Endothelial cell of umbilical vein (primary cell): ENCODE data around the gene PELI2. TPM values are rescaled to one million over a fixed set of nuclear protein-coding genes. Genes with fewer than 3 reads are reported as not detected.

Experiments
- BruUV-seq: library from RNA; stranded (reverse); fragments of 400-500 nt; replicated peaks from 2 replicates; lab custom pipeline; 2021; lab: Mats Ljungman, UMichigan
- CTCF ChIA-PET: fragments of 300-600, 350-600 bp; sonication (Branson Sonifier 250); formaldehyde crosslinking; loops from one replicate; lab custom pipeline; 2021; ENCODE audit warnings: antibody characterized with exemption, inconsistent platforms; lab: Charles Lee
- POLR2A ChIA-PET: fragments of 300-600, 350-600 bp; sonication (Branson Sonifier 250); formaldehyde crosslinking; loops from one replicate; lab custom pipeline; 2021; ENCODE audit warnings: antibody characterized with exemption, inconsistent platforms; lab: Charles Lee
- DNase-seq: peaks from one replicate; pipeline ENCODE4 v3.0.0-alpha.2; 2011; ENCODE audit warnings: low read depth, low spot score
- FAIRE-seq: peaks from 2 replicates; lab custom pipeline; 2011; peaks lifted over from hg19 to GRCh38; lab: Jason Lieb, UNC
- H2AFZ ChIP-seq: 2 replicates; pipeline ENCODE4 v1.6.0; 2012; ENCODE audit warnings: low read depth, low read length, control low read depth, inconsistent platforms
- H3K27ac ChIP-seq: 2 replicates; pipeline ENCODE4 v1.5.1; 2011; ENCODE audit warnings: low read depth, mild to moderate bottlenecking, control low read depth, low read length, moderate library complexity; ENCODE audit not compliant: insufficient read depth
- H3K27me3 ChIP-seq, 2 experiments: 2 replicates each; pipeline versions ENCODE4 v1.6.0 to v1.6.1; 2011; ENCODE audit warnings: low read length in 2 of 2, mixed read lengths in 1 of 2; ENCODE audit not compliant: control insufficient read depth in 2 of 2, insufficient read depth in 2 of 2
- H3K36me3 ChIP-seq, 2 experiments: 2 replicates in 1 of 2; 3 replicates in 1 of 2; pipeline ENCODE4 v1.5.1; 2011; ENCODE audit warnings: low read length in 2 of 2, mild to moderate bottlenecking in 1 of 2, moderate library complexity in 1 of 2; ENCODE audit not compliant: control insufficient read depth in 2 of 2, insufficient read depth in 2 of 2; ENCODE audit errors: extremely low read depth in 1 of 2
- H3K4me1 ChIP-seq: 3 replicates; pipeline ENCODE4 v1.5.1; 2011; ENCODE audit warnings: mild to moderate bottlenecking, low read length; ENCODE audit not compliant: control insufficient read depth, insufficient read depth; ENCODE audit errors: extremely low read depth
- H3K4me2 ChIP-seq: 2 replicates; pipeline ENCODE4 v1.6.1; 2011; ENCODE audit warnings: low read length, control low read depth, mixed read lengths; ENCODE audit not compliant: insufficient read depth
- H3K4me3 ChIP-seq, 3 experiments: fragments of 200-600 bp in 1 of 3; sonication (generic), shearing (Covaris generic) in 1 of 3; replicated peaks in 1 of 3; 2 replicates each; pipeline ENCODE4 v1.5.1; 2011 to 2016; ENCODE audit warnings: control low read depth in 3 of 3, low read length in 3 of 3, mild to moderate bottlenecking in 2 of 3, inconsistent platforms in 1 of 3, low read depth in 1 of 3, moderate library complexity in 1 of 3; ENCODE audit not compliant: insufficient read depth in 1 of 3
- H3K79me2 ChIP-seq: 2 replicates; pipeline ENCODE4 v1.6.0; 2012; ENCODE audit warnings: low read length, inconsistent platforms; ENCODE audit not compliant: control insufficient read depth, insufficient read depth
- H3K9ac ChIP-seq: replicated peaks from 2 replicates; pipeline ENCODE3; 2011; ENCODE audit warnings: low read length, control low read depth; ENCODE audit not compliant: insufficient read depth; ENCODE audit errors: extremely low read depth
- H3K9me1 ChIP-seq: replicated peaks from 3 replicates; pipeline ENCODE4 v1.6.0; 2011; ENCODE audit warnings: mild to moderate bottlenecking, low read length; ENCODE audit not compliant: control insufficient read depth, insufficient read depth; ENCODE audit errors: extremely low read depth
- H3K9me3 ChIP-seq: replicated peaks from 2 replicates; pipeline ENCODE4 v1.5.1; 2012; ENCODE audit warnings: low read length, inconsistent platforms; ENCODE audit not compliant: control insufficient read depth, insufficient read depth
- H4K20me1 ChIP-seq: replicated peaks from 2 replicates; pipeline ENCODE3; 2011; ENCODE audit warnings: mild to moderate bottlenecking, low read length; ENCODE audit not compliant: control insufficient read depth, insufficient read depth; ENCODE audit errors: extremely low read depth
- EZH2 ChIP-seq: IDR thresholded peaks from 2 replicates; pipeline ENCODE4 v1.6.1; 2012; ENCODE audit warnings: borderline replicate concordance, low read depth, mild to moderate bottlenecking, moderate library complexity, low read length, inconsistent platforms; ENCODE audit not compliant: severe bottlenecking
- FOS ChIP-seq: IDR thresholded peaks from 2 replicates; pipeline ENCODE4 v1.6.1; 2011; ENCODE audit warnings: mild to moderate bottlenecking, low read length, moderate library complexity, borderline replicate concordance; ENCODE audit not compliant: insufficient read depth
- GATA2 ChIP-seq: IDR thresholded peaks from 2 replicates; pipeline ENCODE4 v1.7.0; 2011; ENCODE audit warnings: low read depth, mild to moderate bottlenecking, moderate library complexity, mixed read lengths, low read length; ENCODE audit not compliant: insufficient read length, insufficient read depth
- JUN ChIP-seq: IDR thresholded peaks from 2 replicates; pipeline ENCODE4 v1.6.1; 2011; ENCODE audit warnings: borderline replicate concordance, low read depth; ENCODE audit not compliant: insufficient read length, insufficient read depth
- MAX ChIP-seq: IDR thresholded peaks from 2 replicates; pipeline ENCODE4 v1.6.1; 2011; ENCODE audit not compliant: insufficient read depth, insufficient read length
- MYC ChIP-seq: IDR thresholded peaks from one replicate; pipeline ENCODE4 v1.6.1; 2011; ENCODE audit warnings: mild to moderate bottlenecking, low read depth, low read length
- POLR2A ChIP-seq: IDR thresholded peaks from 2 replicates; pipeline ENCODE4 v1.6.1; 2012; ENCODE audit warnings: low read depth, mild to moderate bottlenecking, control low read depth, low read length
- POLR2AphosphoS5 ChIP-seq: IDR thresholded peaks from 2 replicates; pipeline ENCODE4 v1.6.1; 2012; ENCODE audit warnings: low read depth, mild to moderate bottlenecking, control low read depth, low read length, moderate library complexity; ENCODE audit not compliant: insufficient read depth
- dilution Hi-C: fragments of 300-500 bp; cut with MboI; formaldehyde crosslinking; loops from one replicate; pipeline ENCODE4 v1.15.0; 2019; ENCODE audit warnings: low sequenced_read_pairs; ENCODE audit not compliant: extremely low pct_ligation_motif_present
- intact Hi-C: fragments of 100-400 bp; cut with micrococcal nuclease; formaldehyde crosslinking; loops from one replicate; pipeline ENCODE4 v1.10.0; 2022
- polyA plus RNA-seq, 4 experiments: library from polyadenylated mRNA; depleted of rRNA in 3 of 4; stranded (reverse) in 3 of 4; unstranded in 1 of 4; fragments of >200 nt; gene quantifications; 2 replicates each; pipeline versions ENCODE4 v1.2.1 to v1.2.3, GENCODE V29; 2011 to 2012; ENCODE audit warnings: missing spikeins in 1 of 4
- total RNA-seq: library from RNA; stranded (reverse); gene quantifications from 2 replicates; pipeline ENCODE4 v1.2.3, GENCODE V29; 2021
- TF ChIP-seq, protein P1 (sequence below), 2 donors: IDR thresholded peaks; 1 replicate in 1 of 2; 2 replicates in 1 of 2; pipeline ENCODE4 v1.5.1; 2011; ENCODE audit warnings: low read length in 2 of 2, mild to moderate bottlenecking in 2 of 2, moderate library complexity in 2 of 2, control low read depth in 1 of 2, inconsistent platforms in 1 of 2, low read depth in 1 of 2; ENCODE audit not compliant: insufficient read depth in 1 of 2; ENCODE audit errors: extremely low read depth in 1 of 2

Gene PELI2
- total and polyA plus RNA-seq, 2 donors (not counting 3 experiments of a cell fraction or from before 2014, with no cell fraction given) = 11.5 to 13.0 TPM

- DNase-seq = no peak
- H3K9ac ChIP-seq = no peak overlapping the region
- BruUV-seq = no TSS peak
- no peaks in the 10 kb centered on the region for H3K27me3 ChIP-seq
- no peak for FAIRE-seq
- intact Hi-C loops (no loop called here), dilution Hi-C loops (no loop called here)
- H3K4me3 ChIP-seq = no peak overlapping the region
- no peak overlapping the region for H2AFZ ChIP-seq
- no peaks in the 10 kb centered on the region for H3K9me1 ChIP-seq
- ChIA-PET POLR2A (no interaction called here), CTCF (interaction anchor here (1.1 to 1.4 kb wide), 2 partner anchors 23 to 69 kb away, joined by 3 to 5 read pairs; no protein-coding TSS in a partner anchor)
- H3K4me1 ChIP-seq = peaks cover 34% of the 10 kb centered on the region
- H3K36me3 ChIP-seq = no peaks in the 10 kb centered on the region
- no peaks in the 10 kb centered on the region for H3K9me3 ChIP-seq
- H3K27ac ChIP-seq = peak overlapping the region; percentile 100
- no peaks in the 10 kb centered on the region for H4K20me1 ChIP-seq
- no peak overlapping the region for H3K4me2 ChIP-seq
- no peaks in the 10 kb centered on the region for H3K79me2 ChIP-seq
- TF ChIP-seq FOS (no peak), GATA2 (no peak), EZH2 (no peak), MYC (no peak), JUN (no peak), POLR2A (no peak), MAX (no peak), POLR2AphosphoS5 (no peak)
- TF ChIP-seq, protein P1, sequence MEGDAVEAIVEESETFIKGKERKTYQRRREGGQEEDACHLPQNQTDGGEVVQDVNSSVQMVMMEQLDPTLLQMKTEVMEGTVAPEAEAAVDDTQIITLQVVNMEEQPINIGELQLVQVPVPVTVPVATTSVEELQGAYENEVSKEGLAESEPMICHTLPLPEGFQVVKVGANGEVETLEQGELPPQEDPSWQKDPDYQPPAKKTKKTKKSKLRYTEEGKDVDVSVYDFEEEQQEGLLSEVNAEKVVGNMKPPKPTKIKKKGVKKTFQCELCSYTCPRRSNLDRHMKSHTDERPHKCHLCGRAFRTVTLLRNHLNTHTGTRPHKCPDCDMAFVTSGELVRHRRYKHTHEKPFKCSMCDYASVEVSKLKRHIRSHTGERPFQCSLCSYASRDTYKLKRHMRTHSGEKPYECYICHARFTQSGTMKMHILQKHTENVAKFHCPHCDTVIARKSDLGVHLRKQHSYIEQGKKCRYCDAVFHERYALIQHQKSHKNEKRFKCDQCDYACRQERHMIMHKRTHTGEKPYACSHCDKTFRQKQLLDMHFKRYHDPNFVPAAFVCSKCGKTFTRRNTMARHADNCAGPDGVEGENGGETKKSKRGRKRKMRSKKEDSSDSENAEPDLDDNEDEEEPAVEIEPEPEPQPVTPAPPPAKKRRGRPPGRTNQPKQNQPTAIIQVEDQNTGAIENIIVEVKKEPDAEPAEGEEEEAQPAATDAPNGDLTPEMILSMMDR (IDR thresholded peaks at IDR 0.05; ENCODE audit: extremely low read depth in 1 of 2, insufficient read depth in 1 of 2, low read depth in 1 of 2, low read length in 2 of 2) = no peak
Measured at GRCh38 chr14:56270921-56271320, 152.7 kb downstream of the PELI2 start.
